ENCODE results near the gene TRPV5. TPM values are rescaled to one million over a fixed set of nuclear protein-coding genes. Genes with fewer than 3 reads are reported as not detected.

The TRPV5 gene
- total RNA-seq, 8 experiments from 2014 or later, result 0.09 to 0.25 (median 0.13) TPM; not detected in 3

DNA sequence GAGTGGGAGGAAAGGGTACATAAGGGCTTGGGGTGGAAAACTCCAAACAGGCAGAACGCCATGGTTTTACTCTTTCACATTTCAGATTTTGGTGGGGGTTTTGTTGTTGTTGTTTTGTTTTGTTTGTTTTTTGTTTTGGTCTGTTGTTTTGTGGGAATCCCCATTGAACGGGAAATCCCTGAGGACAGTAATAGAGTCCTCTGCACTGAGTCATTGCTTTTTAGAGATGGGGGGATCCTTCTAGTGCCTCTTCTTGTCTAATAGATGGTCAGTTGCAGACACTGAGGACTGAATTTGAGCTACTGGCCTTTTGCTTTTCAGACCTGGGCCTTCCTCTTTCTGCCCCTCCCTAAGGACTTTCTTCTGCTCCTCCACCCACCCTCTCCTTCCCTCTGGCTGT is 20.0 kb downstream of the TRPV5 start:
- 20 to 100% (median 75%) methylated on average over 1 to 2 of the region's 2 CpGs; no CpG with 5 or more reads in 3 of the 10 experiments for WGBS, 10 experiments

DNA sequence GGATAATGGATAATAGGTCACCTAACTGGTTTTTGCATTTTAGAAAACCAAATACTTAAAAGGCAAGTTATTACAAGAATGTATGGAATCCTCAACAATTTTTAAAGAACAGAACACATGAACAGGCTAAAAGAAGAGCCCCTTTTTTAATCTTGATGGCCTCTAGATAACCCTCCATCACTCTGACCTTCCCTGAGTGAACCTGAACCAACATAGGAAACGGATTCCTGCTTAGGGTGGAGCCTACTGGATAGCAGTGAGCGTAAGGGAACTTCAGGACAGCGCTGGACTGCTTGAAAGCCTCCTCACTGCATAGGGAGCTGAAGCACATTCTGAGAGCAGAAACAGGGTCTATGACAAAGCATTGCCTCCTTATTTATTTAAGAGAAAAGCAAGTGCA is 20.5 kb downstream of the TRPV5 start:
- no peak for ATAC-seq (replicated peaks in 6 of 8)

More for the DNA sequence above, 20.0 kb downstream of the TRPV5 start:
- no peak for ATAC-seq (replicated peaks in 6 of 8)
- no peaks in the 10 kb centered on the region for H3K4me1 ChIP-seq (replicated peaks in 1 of 2)
- in situ Hi-C loops (cut with MboI; ENCODE audit: low pct_unique_long_range_greater_than_20kb in 2 of 9, low sequenced_read_pairs in 9 of 9, unreplicated experiment in 9 of 9), result no loop called here
- H3K27ac ChIP-seq, result no peak overlapping the region
- no peak overlapping the region for H3K4me3 ChIP-seq

DNA sequence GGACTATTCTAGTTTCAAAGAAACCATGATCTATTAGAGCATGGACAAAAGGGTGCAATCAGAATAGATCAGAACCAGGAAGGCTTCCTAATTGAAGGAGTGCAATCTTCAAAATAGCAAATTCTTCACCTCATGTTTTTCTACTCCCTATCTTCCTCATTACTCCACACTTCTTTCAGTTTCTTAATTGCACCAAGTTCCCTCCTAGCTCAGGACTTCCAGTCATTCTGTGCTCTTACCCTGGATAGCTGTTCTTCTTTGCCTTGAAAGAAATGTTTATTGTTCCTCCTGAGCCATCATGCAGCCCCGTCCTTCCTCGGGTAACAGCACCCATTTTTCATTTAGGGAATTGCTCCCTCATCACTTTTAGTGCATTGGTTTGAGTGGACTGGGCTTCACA is 23.1 kb downstream of the TRPV5 start:
- in situ Hi-C loops (cut with MboI; ENCODE audit: low pct_unique_long_range_greater_than_20kb in 2 of 9, low sequenced_read_pairs in 9 of 9, unreplicated experiment in 9 of 9), result no loop called here
- Histone ChIP-seq H3K4me3 (no peak overlapping the region), H3K4me1 (replicated peaks in 1 of 2) (no peaks in the 10 kb centered on the region), H3K27ac (no peak overlapping the region)
- 0 to 75% (median 70%) methylated on average over 2 of the region's 2 CpGs; no CpG with 5 or more reads in 5 of the 10 experiments for WGBS, 10 experiments
- no peak for ATAC-seq (replicated peaks in 6 of 8)

More for the DNA sequence above, 20.5 kb downstream of the TRPV5 start:
- Histone ChIP-seq H3K4me3 (no peak overlapping the region), H3K4me1 (replicated peaks in 1 of 2) (no peaks in the 10 kb centered on the region), H3K27ac (no peak overlapping the region)
- WGBS, 10 experiments, result 0 to 69% (median 15%) methylated on average over 1 to 3 of the region's 3 CpGs; no CpG with 5 or more reads in 6 of the 10 experiments
- in situ Hi-C loops (cut with MboI; ENCODE audit: low pct_unique_long_range_greater_than_20kb in 2 of 9, low sequenced_read_pairs in 9 of 9, unreplicated experiment in 9 of 9), result no loop called here

DNA sequence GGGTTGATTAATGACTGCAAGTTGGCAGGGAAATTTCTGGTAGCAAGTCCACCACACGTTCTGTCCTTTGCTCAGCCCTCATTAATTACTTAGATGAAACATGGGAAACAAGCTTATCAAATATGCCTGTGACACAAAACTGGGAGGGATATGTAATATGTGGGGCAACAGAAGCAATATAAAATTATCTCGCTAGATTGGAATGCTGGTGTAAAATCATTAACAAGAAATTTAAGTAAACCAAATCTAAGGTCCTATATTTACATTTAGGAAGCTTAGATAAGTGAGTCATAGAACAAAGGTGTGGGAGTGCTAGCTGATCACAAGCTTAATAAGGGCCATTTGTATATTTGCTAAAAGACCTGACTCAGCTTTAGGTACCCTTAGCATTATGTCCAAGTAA is 23.5 kb downstream of the TRPV5 start:
- WGBS, 10 experiments, result 21 to 93% (median 75%) methylated on average over 1 to 2 of the region's 2 CpGs; no CpG with 5 or more reads in 4 of the 10 experiments

DNA sequence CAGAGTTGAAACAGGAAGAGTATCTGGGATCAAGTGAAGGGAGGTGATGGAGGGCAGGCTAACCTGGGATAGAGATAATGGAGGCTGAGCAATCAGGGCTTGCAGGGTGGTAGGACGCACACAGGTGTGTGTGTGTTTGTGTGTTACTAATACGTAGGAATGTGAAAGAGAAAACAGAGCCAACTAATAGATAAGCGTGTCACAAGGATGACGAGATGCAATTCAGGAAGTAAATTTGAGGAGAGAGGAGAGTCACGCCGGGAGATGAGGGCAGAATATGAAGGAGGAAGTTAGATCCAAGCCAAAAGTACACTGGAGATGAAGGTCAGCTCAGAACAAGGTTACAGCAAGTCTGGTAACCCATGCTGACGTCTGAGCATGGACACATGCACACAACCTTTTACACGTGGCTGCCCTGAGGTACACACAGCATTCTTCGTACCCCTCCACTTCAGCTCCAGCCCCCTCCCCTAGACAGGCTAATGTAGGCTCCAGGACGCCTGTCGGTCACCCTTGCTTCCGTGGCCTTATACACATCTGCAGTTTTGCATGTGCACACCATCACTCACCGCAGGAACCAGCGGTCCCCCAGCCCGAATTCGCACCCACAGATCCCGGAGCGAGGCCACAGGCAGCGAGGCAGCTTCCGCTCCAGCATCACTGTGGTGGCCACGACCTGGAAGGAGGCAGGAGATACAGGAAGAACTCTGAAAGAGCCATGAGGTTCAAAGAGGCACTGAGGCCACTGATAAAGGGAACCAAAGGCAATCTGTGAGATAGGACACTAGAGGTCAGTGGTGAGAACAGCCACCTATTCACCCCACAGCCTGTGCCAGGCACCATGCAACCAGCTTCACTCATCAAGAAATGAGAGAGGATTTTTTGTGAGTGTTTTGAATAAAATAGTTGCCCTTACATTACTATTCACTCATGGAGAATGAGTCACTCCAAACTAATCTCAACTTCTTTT is 24.3 kb downstream of the TRPV5 start:
- no peak overlapping the region for H3K27ac ChIP-seq
- ATAC-seq (replicated peaks in 6 of 8), result peak in 3 of 8 experiments; percentile 53 to 69 (median 57)
- WGBS, 10 experiments, result 0 to 82% (median 39%) methylated on average over 1 to 15 of the region's 21 CpGs; no CpG with 5 or more reads in 1 of the 10 experiments

More for the DNA sequence above, 23.5 kb downstream of the TRPV5 start:
- no peaks in the 10 kb centered on the region for H3K4me1 ChIP-seq (replicated peaks in 1 of 2)
- H3K4me3 ChIP-seq, result no peak overlapping the region
- ATAC-seq (replicated peaks in 6 of 8), result no peak
- in situ Hi-C loops (cut with MboI; ENCODE audit: low pct_unique_long_range_greater_than_20kb in 2 of 9, low sequenced_read_pairs in 9 of 9, unreplicated experiment in 9 of 9), result no loop called here
- H3K27ac ChIP-seq, result no peak overlapping the region

DNA sequence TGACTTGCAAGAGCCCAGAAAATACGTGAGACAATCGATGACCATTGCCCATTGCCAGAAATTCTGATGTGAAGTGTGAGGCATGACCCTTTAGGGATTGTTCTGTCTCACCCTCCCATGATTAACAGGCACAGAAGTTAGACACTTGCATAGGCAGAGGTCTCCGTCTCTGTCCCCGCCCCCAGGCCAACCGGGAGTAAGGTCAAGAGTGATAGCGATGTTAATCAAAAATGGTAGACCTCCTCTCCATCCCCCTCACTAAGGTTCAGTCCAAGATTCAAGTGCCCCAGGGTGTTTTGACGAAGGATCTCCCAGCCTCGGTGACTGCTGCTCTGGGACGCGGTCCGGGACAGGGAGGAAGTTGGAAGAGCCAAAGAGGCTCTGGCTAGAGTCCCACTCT is 25.3 kb downstream of the TRPV5 start:
- Histone ChIP-seq H3K4me1 (replicated peaks in 1 of 2) (no peaks in the 10 kb centered on the region), H3K4me3 (no peak overlapping the region), H3K27ac (no peak overlapping the region)
- in situ Hi-C loops (cut with MboI; ENCODE audit: low pct_unique_long_range_greater_than_20kb in 2 of 9, low sequenced_read_pairs in 9 of 9, unreplicated experiment in 9 of 9), result no loop called here
- no peak for ATAC-seq (replicated peaks in 6 of 8)
- 10 to 98% (median 83%) methylated on average over 2 to 9 of the region's 11 CpGs; no CpG with 5 or more reads in 3 of the 10 experiments for WGBS, 10 experiments

More for the DNA sequence above, 24.3 kb downstream of the TRPV5 start:
- in situ Hi-C loops (cut with MboI; ENCODE audit: low pct_unique_long_range_greater_than_20kb in 2 of 9, low sequenced_read_pairs in 9 of 9, unreplicated experiment in 9 of 9), result no loop called here
- H3K4me3 ChIP-seq, result no peak overlapping the region
- no peaks in the 10 kb centered on the region for H3K4me1 ChIP-seq (replicated peaks in 1 of 2)

DNA sequence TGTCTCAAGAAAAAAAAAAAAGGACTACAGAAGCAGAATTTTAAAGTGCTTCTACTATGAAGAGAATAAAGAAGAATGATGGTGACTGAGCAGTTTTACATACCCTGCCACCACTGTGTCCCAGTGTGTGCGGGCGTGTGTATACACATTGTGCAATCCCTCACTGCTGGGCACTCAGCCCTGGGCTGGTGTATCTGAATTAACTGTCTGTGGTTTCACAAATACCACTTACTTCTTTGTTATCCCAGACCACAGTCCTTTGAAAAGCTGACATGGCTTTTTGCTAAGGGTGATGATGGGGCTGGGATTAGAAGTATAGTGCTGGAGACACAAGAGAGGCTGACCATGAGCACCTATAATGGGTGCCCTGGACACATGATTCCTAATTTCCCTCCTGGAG is 26.9 kb downstream of the TRPV5 start:
- Histone ChIP-seq H3K27ac (no peak overlapping the region), H3K4me3 (no peak overlapping the region), H3K4me1 (replicated peaks in 1 of 2) (no peaks in the 10 kb centered on the region)
- 80 to 92% (median 82%) methylated on average over 1 to 2 of the region's 2 CpGs; no CpG with 5 or more reads in 6 of the 10 experiments for WGBS, 10 experiments
- in situ Hi-C loops (cut with MboI; ENCODE audit: low pct_unique_long_range_greater_than_20kb in 2 of 9, low sequenced_read_pairs in 9 of 9, unreplicated experiment in 9 of 9), result no loop called here
- no peak for ATAC-seq (replicated peaks in 6 of 8)

DNA sequence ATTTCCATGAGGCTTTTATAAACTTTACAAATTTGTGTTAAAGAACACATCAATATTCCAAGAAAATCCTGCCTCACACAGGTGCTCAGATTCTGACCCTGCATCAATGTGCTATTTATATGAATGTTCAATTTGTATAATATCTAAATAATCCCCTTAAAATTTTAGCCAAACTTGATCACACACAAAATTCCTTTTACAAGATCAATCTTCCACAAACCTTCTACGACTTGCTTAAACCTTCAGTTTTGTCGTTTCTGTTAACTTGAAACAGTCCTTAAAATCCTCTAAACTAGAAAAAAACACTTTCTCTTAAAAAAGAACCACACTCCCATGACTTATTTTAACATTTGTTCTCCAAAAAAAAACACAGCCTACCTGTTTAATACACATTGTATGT is 27.8 kb downstream of the TRPV5 start:
- no peak overlapping the region for H3K4me3 ChIP-seq
- no peak overlapping the region for H3K27ac ChIP-seq
- H3K4me1 ChIP-seq (replicated peaks in 1 of 2), result no peaks in the 10 kb centered on the region
- in situ Hi-C loops (cut with MboI; ENCODE audit: low pct_unique_long_range_greater_than_20kb in 2 of 9, low sequenced_read_pairs in 9 of 9, unreplicated experiment in 9 of 9), result no loop called here
- WGBS, 10 experiments, result 4 to 78% (median 61%) methylated on average over 1 to 2 of the region's 2 CpGs
- no peak for ATAC-seq (replicated peaks in 6 of 8)

DNA sequence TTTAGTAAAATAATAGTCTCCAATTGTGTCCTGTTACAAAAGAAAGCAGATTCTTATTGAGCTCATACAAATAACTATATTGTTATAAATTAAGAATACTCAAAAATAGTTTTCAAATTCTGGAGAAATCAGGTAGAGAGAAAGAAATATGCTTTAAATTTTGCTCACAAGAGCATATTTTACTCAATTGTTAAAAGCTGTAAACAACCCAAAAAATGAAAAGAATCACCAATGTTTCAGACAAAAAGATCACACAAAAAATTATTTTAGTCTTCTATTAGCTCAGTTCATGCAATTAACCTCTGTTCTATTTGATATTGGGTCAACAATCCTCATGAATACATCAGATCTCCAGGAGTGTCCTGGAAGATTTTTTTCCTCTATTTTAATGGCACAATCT is 29.4 kb downstream of the TRPV5 start:
- ATAC-seq (replicated peaks in 6 of 8), result no peak
- Histone ChIP-seq H3K27ac (no peak overlapping the region), H3K4me3 (no peak overlapping the region), H3K4me1 (replicated peaks in 1 of 2) (no peaks in the 10 kb centered on the region)
- in situ Hi-C loops (cut with MboI; ENCODE audit: low pct_unique_long_range_greater_than_20kb in 2 of 9, low sequenced_read_pairs in 9 of 9, unreplicated experiment in 9 of 9), result no loop called here

DNA sequence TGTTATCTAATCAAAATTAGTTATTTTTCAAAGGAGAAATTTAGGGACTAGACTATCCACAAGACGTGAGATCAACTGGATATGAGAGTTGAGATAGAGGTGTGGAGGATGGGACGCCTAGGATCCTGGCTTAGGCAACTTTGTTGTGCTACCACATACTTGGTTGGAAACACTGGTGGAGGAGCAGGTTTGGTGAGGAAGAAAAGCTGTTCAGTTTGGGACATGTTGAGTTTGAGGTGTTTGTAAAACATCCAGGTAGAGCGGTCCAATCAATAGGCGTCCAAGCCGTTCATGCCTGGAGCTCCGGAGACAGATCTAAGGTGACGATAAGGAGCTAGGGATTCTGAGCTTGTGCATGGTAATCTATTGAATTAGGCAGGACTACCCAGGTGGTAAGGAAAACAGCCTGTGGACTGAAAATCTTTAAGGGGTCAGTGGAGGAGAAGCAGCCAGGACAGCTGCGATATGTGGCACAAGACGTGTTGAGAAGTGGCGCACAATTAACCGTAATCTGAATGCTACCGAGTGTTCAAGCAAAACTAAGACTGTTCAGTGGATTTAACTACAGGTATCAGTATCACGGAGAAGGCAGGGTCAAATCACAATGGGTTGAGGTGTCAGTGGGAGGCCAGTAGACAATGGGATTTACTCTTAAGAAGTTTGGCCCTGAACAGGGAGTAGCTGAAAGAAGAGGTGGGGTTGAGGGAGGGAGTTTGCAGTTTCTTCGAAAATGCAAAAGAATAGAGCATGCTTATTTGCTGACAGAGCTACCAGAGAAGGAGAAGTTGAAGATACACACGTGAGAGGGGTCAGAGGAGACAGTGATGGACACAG is 31.9 kb downstream of the TRPV5 start:
- no peak overlapping the region for H3K4me3 ChIP-seq
- ATAC-seq (replicated peaks in 6 of 8), result no peak
- WGBS, 10 experiments, result 18 to 92% (median 71%) methylated on average over 2 to 15 of the region's 15 CpGs; no CpG with 5 or more reads in 3 of the 10 experiments
- no peaks in the 10 kb centered on the region for H3K4me1 ChIP-seq (replicated peaks in 1 of 2)
- in situ Hi-C loops (cut with MboI; ENCODE audit: low pct_unique_long_range_greater_than_20kb in 2 of 9, low sequenced_read_pairs in 9 of 9, unreplicated experiment in 9 of 9), result no loop called here
- H3K27ac ChIP-seq, result no peak overlapping the region

DNA sequence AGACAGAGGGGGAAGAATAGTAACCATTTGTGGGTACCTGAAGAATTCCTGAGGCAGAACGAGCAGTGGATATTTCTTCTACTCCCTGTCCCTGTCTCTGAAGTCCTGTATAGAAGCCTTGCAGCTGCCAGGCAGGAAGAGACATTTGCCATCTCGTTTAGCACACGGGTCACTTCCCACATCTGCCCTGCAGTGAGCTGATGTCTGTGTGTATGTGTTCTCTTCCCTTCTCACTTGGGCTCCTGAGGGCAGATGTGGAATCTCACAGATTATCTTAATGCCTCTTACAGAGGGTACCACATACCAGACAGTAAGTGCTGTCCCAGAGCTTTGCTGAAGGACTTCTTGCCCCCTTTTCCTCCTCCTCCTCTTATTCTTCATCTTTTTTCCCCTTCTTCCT is 33.9 kb downstream of the TRPV5 start:
- in situ Hi-C loops (cut with MboI; ENCODE audit: low pct_unique_long_range_greater_than_20kb in 2 of 9, low sequenced_read_pairs in 9 of 9, unreplicated experiment in 9 of 9), result loop anchor here in 1 of 9 experiments (25.0 kb wide), 1 partner anchor 88 kb away; no protein-coding TSS in a partner anchor
- no peaks in the 10 kb centered on the region for H3K4me1 ChIP-seq (replicated peaks in 1 of 2)
- ATAC-seq (replicated peaks in 6 of 8), result no peak
- no peak overlapping the region for H3K27ac ChIP-seq
- H3K4me3 ChIP-seq, result no peak overlapping the region
- 0 to 63% (median 32%) methylated on average over 1 to 3 of the region's 3 CpGs; no CpG with 5 or more reads in 4 of the 10 experiments for WGBS, 10 experiments

DNA sequence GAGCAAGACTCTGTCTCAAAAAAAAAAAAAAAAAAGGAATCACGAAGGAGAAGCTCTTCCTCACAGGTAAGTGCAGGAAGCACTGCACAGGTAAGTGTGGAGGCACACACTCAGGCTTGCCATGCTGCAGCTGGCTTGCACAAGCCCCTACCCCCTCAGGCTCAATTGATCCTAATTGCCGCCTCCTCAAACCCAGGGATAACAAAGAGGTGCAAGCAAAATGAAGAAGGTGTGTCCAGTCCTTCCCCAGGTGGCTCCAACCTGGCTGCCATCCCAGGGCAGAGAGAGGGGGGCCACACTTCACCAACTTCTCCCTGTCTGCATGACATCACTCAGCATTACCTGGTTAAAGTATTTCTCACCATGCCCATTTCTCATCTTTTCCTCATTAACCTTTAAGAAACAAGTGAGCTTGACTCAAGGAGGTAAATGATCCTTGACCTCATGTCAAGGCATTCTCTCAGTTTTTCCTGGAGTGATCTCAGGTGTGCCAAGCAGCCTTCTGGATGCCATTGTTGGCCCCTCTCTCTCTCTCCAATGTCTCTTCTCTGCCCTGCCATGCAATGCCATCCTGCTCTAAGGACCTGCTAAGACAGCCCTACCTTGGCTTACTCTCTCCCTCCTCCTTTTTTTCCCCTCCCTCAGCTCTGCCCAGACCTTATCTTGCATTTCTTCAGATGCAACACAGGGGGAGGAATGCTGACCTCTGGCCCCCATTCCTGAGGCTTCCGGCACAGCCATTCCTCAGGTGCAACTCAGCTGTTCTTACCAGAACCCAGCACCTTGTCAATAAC is 35.0 kb downstream of the TRPV5 start:
- no peak overlapping the region for H3K4me3 ChIP-seq
- in situ Hi-C loops (cut with MboI; ENCODE audit: low pct_unique_long_range_greater_than_20kb in 2 of 9, low sequenced_read_pairs in 9 of 9, unreplicated experiment in 9 of 9), result loop anchor here in 1 of 9 experiments (25.0 kb wide), 1 partner anchor 89 kb away; no protein-coding TSS in a partner anchor
- no peak for ATAC-seq (replicated peaks in 6 of 8)
- WGBS, 10 experiments, result 0 to 78% (median 0%) methylated on average over 1 to 2 of the region's 3 CpGs; no CpG with 5 or more reads in 4 of the 10 experiments
- no peaks in the 10 kb centered on the region for H3K4me1 ChIP-seq (replicated peaks in 1 of 2)
- H3K27ac ChIP-seq, result no peak overlapping the region

Measured in motor neuron (in vitro differentiated cells).